ENCODE data around the gene POU6F2.
A peak's percentile ranks its signal among the peaks of the same experiment; 100 is the strongest.

The POU6F2 gene

GRCh38 chr7:39421661-39422060, 444.0 kb downstream of the POU6F2 start:
- H3K4me3 ChIP-seq: no peak overlapping the region
- TF ChIP-seq, protein P1, sequence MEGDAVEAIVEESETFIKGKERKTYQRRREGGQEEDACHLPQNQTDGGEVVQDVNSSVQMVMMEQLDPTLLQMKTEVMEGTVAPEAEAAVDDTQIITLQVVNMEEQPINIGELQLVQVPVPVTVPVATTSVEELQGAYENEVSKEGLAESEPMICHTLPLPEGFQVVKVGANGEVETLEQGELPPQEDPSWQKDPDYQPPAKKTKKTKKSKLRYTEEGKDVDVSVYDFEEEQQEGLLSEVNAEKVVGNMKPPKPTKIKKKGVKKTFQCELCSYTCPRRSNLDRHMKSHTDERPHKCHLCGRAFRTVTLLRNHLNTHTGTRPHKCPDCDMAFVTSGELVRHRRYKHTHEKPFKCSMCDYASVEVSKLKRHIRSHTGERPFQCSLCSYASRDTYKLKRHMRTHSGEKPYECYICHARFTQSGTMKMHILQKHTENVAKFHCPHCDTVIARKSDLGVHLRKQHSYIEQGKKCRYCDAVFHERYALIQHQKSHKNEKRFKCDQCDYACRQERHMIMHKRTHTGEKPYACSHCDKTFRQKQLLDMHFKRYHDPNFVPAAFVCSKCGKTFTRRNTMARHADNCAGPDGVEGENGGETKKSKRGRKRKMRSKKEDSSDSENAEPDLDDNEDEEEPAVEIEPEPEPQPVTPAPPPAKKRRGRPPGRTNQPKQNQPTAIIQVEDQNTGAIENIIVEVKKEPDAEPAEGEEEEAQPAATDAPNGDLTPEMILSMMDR (IDR thresholded peaks at IDR 0.05): no peak
- DNase-seq (ENCODE audit: low spot score): no peak
- H3K27ac ChIP-seq: no peak overlapping the region

- peak overlapping the region in 1 of 2 donors; percentile 47 for H3K27ac ChIP-seq
- no peak for DNase-seq (ENCODE audit: low spot score)
- H3K4me3 ChIP-seq: no peak overlapping the region
- TF ChIP-seq, protein P1 (IDR thresholded peaks at IDR 0.05): no peak
Observed at GRCh38 chr7:39428221-39428620, 450.5 kb downstream of the POU6F2 start.

- Histone ChIP-seq H3K27ac (no peak overlapping the region), H3K4me3 (no peak overlapping the region)
- no peak for DNase-seq (ENCODE audit: low spot score)
- TF ChIP-seq, protein P1 (IDR thresholded peaks at IDR 0.05): no peak
Observed at GRCh38 chr7:39429421-39429820, 451.7 kb downstream of the POU6F2 start.

DNA sequence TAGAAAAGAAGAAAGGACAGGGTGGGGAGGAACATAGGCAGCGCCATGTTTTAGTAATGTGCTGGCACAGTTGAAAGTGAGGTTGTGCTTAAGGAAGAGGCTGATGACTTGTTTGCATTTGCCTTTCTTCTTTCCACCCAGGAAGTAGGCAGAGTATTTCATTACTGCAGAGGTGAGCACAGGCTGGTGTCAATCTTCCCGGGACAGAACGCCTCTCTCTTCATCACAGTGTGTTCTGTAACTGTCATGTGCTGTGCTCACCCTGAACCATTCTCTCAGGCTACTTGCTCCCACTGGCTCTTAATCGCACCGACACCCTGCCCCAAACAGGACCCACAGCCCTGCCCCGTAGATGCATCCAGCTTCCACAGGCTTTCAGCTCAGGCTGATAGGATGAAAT, 452.7 kb downstream of the POU6F2 start:
- no peak overlapping the region for H3K27ac ChIP-seq
- no peak for DNase-seq (ENCODE audit: low spot score)
- no peak overlapping the region for H3K4me3 ChIP-seq
- TF ChIP-seq, protein P1 (IDR thresholded peaks at IDR 0.05): no peak

- TF ChIP-seq, protein P1 (IDR thresholded peaks at IDR 0.05): no peak
- no peak overlapping the region for H3K4me3 ChIP-seq
- H3K27ac ChIP-seq: no peak overlapping the region
- DNase-seq (ENCODE audit: low spot score): no peak
Observed at GRCh38 chr7:39430909-39431641, 453.4 kb downstream of the POU6F2 start.

GRCh38 chr7:39432368-39432767, 454.7 kb downstream of the POU6F2 start:
- DNase-seq (ENCODE audit: low spot score): no peak
- H3K27ac ChIP-seq: no peak overlapping the region
- TF ChIP-seq, protein P1 (IDR thresholded peaks at IDR 0.05): no peak
- no peak overlapping the region for H3K4me3 ChIP-seq

DNA sequence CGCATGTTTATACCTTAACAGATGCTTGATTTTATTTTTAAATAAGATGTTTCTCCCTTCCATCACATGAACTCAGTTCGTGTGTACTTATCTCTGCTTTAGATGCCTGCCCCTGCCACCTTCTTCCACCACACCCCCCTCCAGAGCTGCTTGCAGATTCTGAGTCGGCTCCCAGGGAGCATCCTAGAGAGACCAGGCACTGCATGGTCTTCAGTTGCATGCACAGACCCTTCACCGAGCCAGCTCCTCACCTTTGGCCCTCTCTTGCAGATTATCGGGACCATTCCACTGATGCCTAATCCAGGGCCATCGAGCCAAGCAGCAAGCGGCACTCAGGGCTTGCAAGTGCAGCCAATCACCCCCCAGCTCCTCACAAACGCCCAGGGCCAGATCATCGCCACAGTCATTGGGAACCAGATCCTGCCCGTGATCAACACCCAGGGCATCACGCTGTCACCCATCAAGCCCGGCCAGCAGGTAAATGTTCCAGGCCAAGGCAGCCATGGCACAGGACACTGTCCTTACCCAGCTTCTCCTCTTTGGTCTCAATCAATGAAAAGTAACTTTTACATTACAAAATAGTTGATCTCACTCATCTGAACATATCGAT, 455.2 kb downstream of the POU6F2 start:
- TF ChIP-seq, protein P1 (IDR thresholded peaks at IDR 0.05): no peak
- no peak for DNase-seq (ENCODE audit: low spot score)
- no peak overlapping the region for H3K4me3 ChIP-seq
- H3K27ac ChIP-seq: no peak overlapping the region

All from coronary artery (tissue), 2 donors.